ENCODE results near the gene TRIL. TPM values are rescaled to one million over a fixed set of nuclear protein-coding genes. Genes with fewer than 3 reads are reported as not detected.

Gene TRIL
- total RNA-seq, 1 donor from 2014 or later = 6.4 TPM

DNA sequence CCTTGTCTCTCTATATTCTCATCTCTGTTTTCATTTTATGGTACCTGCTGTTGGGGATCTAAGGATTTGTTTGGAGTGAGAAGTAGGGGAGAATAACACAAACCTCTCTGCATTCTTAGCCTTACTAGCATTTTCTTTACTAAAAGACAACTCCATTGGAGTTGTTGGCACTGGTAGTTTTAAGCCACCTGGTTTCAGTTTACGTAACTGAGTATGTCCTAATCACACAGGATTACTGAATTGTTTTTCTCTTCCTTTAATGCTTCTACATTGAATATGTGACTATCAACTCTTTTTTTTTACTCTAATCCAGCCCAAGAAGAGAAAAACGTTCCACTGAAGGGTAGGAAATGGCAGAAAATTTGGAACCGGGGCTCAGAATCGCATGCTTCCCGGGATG is 30.0 kb upstream of the TRIL start:
- Histone ChIP-seq H3K36me3 (no peaks in the 10 kb centered on the region), H3K4me3 (no peak overlapping the region), H3K4me1 (peaks cover 40% of the 10 kb centered on the region), H3K27ac (no peak overlapping the region), H3K9me3 (no peaks in the 10 kb centered on the region), H3K27me3 (ENCODE audit: low read depth) (no peaks in the 10 kb centered on the region)
- no peak for DNase-seq
- TF ChIP-seq, protein P1, sequence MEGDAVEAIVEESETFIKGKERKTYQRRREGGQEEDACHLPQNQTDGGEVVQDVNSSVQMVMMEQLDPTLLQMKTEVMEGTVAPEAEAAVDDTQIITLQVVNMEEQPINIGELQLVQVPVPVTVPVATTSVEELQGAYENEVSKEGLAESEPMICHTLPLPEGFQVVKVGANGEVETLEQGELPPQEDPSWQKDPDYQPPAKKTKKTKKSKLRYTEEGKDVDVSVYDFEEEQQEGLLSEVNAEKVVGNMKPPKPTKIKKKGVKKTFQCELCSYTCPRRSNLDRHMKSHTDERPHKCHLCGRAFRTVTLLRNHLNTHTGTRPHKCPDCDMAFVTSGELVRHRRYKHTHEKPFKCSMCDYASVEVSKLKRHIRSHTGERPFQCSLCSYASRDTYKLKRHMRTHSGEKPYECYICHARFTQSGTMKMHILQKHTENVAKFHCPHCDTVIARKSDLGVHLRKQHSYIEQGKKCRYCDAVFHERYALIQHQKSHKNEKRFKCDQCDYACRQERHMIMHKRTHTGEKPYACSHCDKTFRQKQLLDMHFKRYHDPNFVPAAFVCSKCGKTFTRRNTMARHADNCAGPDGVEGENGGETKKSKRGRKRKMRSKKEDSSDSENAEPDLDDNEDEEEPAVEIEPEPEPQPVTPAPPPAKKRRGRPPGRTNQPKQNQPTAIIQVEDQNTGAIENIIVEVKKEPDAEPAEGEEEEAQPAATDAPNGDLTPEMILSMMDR (IDR thresholded peaks at IDR 0.05) = no peak
- ATAC-seq = no peak
- intact Hi-C loops (cut with DNase I) = no loop called here

DNA sequence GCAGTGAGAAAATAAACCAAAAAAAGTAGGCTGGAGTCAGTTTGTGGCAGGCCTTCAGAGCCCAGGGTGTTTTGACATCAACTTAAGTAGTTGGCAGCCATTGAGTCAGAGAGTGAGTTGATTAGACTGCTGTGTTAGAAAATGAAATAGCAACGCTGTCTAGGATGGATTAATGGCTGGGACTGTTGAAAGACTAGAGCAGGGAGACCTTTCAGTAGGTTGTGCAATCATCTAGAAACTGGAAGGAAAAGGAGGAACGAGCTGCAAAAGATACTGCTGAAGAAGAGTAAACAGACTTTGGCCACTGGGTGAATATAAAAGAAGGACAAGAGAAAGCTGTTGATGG is 28.6 kb upstream of the TRIL start:
- DNase-seq = no peak
- TF ChIP-seq, protein P1 (IDR thresholded peaks at IDR 0.05) = no peak
- Histone ChIP-seq H3K27me3 (ENCODE audit: low read depth) (no peaks in the 10 kb centered on the region), H3K4me1 (peaks cover 40% of the 10 kb centered on the region), H3K9me3 (no peaks in the 10 kb centered on the region), H3K4me3 (no peak overlapping the region), H3K36me3 (no peaks in the 10 kb centered on the region), H3K27ac (no peak overlapping the region)
- intact Hi-C loops (cut with DNase I) = no loop called here
- ATAC-seq = peak; percentile 71 to 80

DNA sequence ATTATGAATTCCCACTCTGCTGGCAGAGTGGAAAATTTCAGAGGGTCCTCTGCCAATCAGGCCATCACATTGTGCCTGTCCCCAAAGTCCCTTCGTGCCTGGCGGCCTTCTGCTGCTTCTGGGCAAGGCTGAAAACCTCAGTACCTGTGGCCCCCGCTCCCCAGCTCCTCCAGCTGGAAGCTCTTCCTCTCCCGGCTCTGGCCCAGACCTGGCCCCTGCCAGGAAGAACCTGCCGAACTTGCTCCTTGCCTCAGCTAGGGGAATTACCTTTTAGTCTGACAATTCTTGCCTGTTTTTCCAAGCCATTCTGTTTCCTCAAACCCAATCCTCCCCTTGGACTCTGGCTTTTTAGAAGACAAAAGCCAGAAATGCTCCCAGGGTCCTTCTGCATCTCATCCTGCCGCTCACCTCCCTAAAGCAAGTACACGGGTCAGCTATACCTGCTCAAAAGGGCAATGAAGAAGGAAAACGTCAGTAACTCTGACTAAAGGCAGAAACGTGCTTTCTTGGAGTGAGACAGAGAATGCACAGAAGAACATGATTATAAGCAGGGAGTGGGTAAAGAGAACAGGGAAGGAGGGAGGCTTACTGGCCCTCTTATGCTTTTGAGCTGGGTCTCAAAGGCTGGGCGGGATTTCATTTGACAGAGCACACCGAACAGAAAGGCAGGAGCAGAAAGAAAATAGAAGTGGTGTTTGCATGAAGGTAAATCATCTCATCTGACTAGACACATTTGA is 28.1 kb upstream of the TRIL start:
- Histone ChIP-seq H3K27me3 (ENCODE audit: low read depth) (no peaks in the 10 kb centered on the region), H3K4me1 (peaks cover 40% of the 10 kb centered on the region), H3K36me3 (no peaks in the 10 kb centered on the region), H3K27ac (peak overlapping the region; percentile 14), H3K9me3 (no peaks in the 10 kb centered on the region), H3K4me3 (no peak overlapping the region)
- TF ChIP-seq, protein P1 (IDR thresholded peaks at IDR 0.05) = no peak
- ATAC-seq (peak; percentile 48 to 62), DNase-seq (peak; percentile 69)
- intact Hi-C loops (cut with DNase I) = no loop called here

DNA sequence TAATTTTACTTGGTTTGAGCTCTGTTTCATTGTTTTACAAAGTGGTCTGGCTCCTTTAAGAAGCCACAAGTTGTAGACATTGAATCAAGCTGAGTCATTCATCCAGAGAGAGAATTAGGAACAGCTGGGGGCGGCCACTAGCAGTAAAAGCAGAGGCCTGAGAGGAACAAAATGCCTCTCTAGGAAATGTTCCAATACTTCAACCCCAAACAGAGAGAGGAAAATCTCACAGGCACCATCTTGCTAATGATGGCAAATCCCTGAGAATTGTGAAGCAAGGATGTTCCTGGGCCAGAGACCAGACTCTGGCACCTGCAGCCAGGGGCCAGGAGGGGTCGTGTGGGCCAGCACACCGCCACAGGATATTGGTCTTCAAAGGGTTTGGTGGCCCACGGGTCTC is 26.5 kb upstream of the TRIL start:
- H3K9me3 ChIP-seq = no peaks in the 10 kb centered on the region
- TF ChIP-seq, protein P1 (IDR thresholded peaks at IDR 0.05) = no peak
- no peaks in the 10 kb centered on the region for H3K27me3 ChIP-seq (ENCODE audit: low read depth)
- intact Hi-C loops (cut with DNase I) = no loop called here
- peak; percentile 53 for DNase-seq
- H3K4me3 ChIP-seq = no peak overlapping the region
- H3K4me1 ChIP-seq = peaks cover 44% of the 10 kb centered on the region
- peak; percentile 55 to 72 for ATAC-seq
- H3K36me3 ChIP-seq = no peaks in the 10 kb centered on the region
- no peak overlapping the region for H3K27ac ChIP-seq

DNA sequence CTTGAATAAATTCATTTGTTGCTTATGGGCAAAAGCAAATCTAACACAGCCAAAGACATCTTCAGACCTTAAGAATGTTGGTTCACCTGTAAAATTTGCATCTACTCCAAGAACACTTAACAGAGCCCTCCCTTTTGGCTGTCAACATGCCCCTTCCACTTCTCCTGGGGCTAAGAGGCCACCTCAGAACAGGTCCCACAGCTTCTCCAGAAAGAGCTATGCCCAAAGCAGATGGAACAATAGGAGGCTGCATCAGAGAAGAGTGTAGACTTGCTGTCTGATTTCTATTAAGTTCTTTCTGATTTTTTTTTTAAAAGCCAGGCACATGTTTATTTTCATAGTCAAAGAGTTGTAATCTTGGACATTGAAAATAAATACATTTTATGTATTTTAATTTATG is 26.1 kb upstream of the TRIL start:
- intact Hi-C loops (cut with DNase I) = no loop called here
- no peaks in the 10 kb centered on the region for H3K36me3 ChIP-seq
- no peak overlapping the region for H3K4me3 ChIP-seq
- TF ChIP-seq, protein P1 (IDR thresholded peaks at IDR 0.05) = no peak
- peak; percentile 53 for DNase-seq
- ATAC-seq = peak; percentile 55 to 73
- H3K9me3 ChIP-seq = no peaks in the 10 kb centered on the region
- peaks cover 44% of the 10 kb centered on the region for H3K4me1 ChIP-seq
- no peak overlapping the region for H3K27ac ChIP-seq
- no peaks in the 10 kb centered on the region for H3K27me3 ChIP-seq (ENCODE audit: low read depth)
